Suprapubic skin (tissue), 4 donors: ENCODE measurements around the gene JRKL. TPM values are rescaled to one million over a fixed set of nuclear protein-coding genes. Genes with fewer than 3 reads are reported as not detected.

ENCODE experiments used
- DNase-seq, 2 donors: peaks; one replicate each; pipeline ENCODE4 v3.0.0-alpha.2; 2019; ENCODE audit warnings: low spot score in 2 of 2
- H3K27ac ChIP-seq: fragments of 200-600 bp; sonication (generic); one replicate; pipeline ENCODE4 v1.5.1; 2019
- H3K27me3 ChIP-seq: fragments of 200-600 bp; sonication (generic); one replicate; pipeline ENCODE4 v1.5.1; 2019
- H3K36me3 ChIP-seq: fragments of 200-600 bp; sonication (generic); one replicate; pipeline ENCODE4 v1.5.1; 2019
- H3K4me1 ChIP-seq: fragments of 200-600 bp; sonication (generic); one replicate; pipeline ENCODE4 v1.5.1; 2019
- H3K4me3 ChIP-seq: fragments of 200-600 bp; sonication (generic); one replicate; pipeline ENCODE4 v1.5.1; 2019; ENCODE audit warnings: mild to moderate bottlenecking
- H3K9me3 ChIP-seq: fragments of 200-600 bp; sonication (generic); one replicate; pipeline ENCODE4 v1.5.1; 2019
- CTCF ChIP-seq, 2 donors: fragments of 200-600 bp in 1 of 2; fragments of 450-650 bp in 1 of 2; sonication (generic) in 1 of 2; IDR thresholded peaks; one replicate each; pipeline ENCODE4 v1.5.1; 2016 to 2019; ENCODE audit warnings: antibody characterized with exemption in 2 of 2, mild to moderate bottlenecking in 1 of 2, moderate library complexity in 1 of 2
- EP300 ChIP-seq: sonication (generic); formaldehyde crosslinking; IDR thresholded peaks from one replicate; pipeline ENCODE4 v1.6.1; 2017; ENCODE audit warnings: antibody characterized with exemption
- POLR2A ChIP-seq, 2 donors: fragments of 450-650 bp; IDR thresholded peaks; one replicate each; pipeline ENCODE4 v1.6.1; 2017; ENCODE audit warnings: antibody characterized with exemption in 2 of 2, mild to moderate bottlenecking in 2 of 2, moderate library complexity in 2 of 2
- POLR2AphosphoS5 ChIP-seq, 3 donors: sonication (generic); formaldehyde crosslinking; IDR thresholded peaks; one replicate each; pipeline ENCODE4 v1.6.1; 2017; ENCODE audit warnings: antibody characterized with exemption in 3 of 3
- WGBS: methylation state at CpG from one replicate; pipeline ENCODE4 v1.1.5; 2018; 5-methylcytosine and 5-hydroxymethylcytosine counted together
- total RNA-seq, 4 donors: library from RNA; depleted of rRNA; stranded (reverse); fragments of >200 nt; gene quantifications; one replicate each; pipeline ENCODE4 v1.1.0, GENCODE V29; 2016

Gene JRKL
- total RNA-seq, 4 donors from 2014 or later, result 5.2 to 6.4 (median 5.9) TPM

- H3K4me3 ChIP-seq, result no peak overlapping the region
- TF ChIP-seq POLR2A (IDR thresholded peaks at IDR 0.05) (no peak), CTCF (IDR thresholded peaks at IDR 0.05) (no peak), POLR2AphosphoS5 (IDR thresholded peaks at IDR 0.05) (no peak), EP300 (no peak)
- no peak for DNase-seq
- no peaks in the 10 kb centered on the region for H3K4me1 ChIP-seq
- no peak overlapping the region for H3K27ac ChIP-seq
- H3K9me3 ChIP-seq, result no peaks in the 10 kb centered on the region
- WGBS, result 63% methylated on average over 1 of the region's 1 CpG
- no peaks in the 10 kb centered on the region for H3K27me3 ChIP-seq
- peaks cover 25% of the 10 kb centered on the region for H3K36me3 ChIP-seq
Measured at GRCh38 chr11:96365493-96365892, 24.3 kb upstream of the JRKL start.

GRCh38 chr11:96366024-96366423, 23.8 kb upstream of the JRKL start:
- no peak for DNase-seq
- Histone ChIP-seq H3K4me1 (no peaks in the 10 kb centered on the region), H3K27ac (no peak overlapping the region), H3K9me3 (no peaks in the 10 kb centered on the region), H3K4me3 (no peak overlapping the region), H3K36me3 (peaks cover 30% of the 10 kb centered on the region), H3K27me3 (no peaks in the 10 kb centered on the region)
- 97% methylated on average over 1 of the region's 1 CpG for WGBS
- TF ChIP-seq EP300, result no peak
- no peak for TF ChIP-seq POLR2AphosphoS5 (IDR thresholded peaks at IDR 0.05)
- no peak for TF ChIP-seq CTCF (IDR thresholded peaks at IDR 0.05)
- TF ChIP-seq POLR2A (IDR thresholded peaks at IDR 0.05), result no peak

DNA sequence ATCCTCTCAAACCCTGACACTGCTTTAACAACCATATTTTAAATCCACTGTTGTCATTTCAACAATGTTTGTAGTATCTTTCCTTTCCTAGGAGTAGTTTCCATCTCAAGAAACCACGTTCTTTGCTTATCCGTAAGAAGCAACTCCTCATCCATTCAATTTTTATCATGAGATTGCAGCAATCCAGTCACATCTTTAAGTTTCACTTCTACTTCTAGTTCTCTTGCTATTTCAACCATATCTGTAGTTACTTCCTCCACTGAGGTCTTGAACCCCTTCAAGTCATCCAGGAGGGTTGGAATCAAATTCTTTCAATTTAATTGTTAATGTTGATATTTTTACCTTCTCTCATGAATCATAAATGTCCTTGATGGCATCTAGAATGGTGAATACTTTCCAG, 22.5 kb upstream of the JRKL start:
- no peak overlapping the region for H3K27ac ChIP-seq
- no peaks in the 10 kb centered on the region for H3K27me3 ChIP-seq
- H3K4me1 ChIP-seq, result no peaks in the 10 kb centered on the region
- H3K36me3 ChIP-seq, result peaks cover 39% of the 10 kb centered on the region
- no peak for DNase-seq
- no peak for TF ChIP-seq CTCF (IDR thresholded peaks at IDR 0.05)
- no peak for TF ChIP-seq POLR2AphosphoS5 (IDR thresholded peaks at IDR 0.05)
- TF ChIP-seq POLR2A (IDR thresholded peaks at IDR 0.05), result no peak
- TF ChIP-seq EP300, result no peak
- WGBS, result 92% methylated on average over 2 of the region's 2 CpGs
- no peaks in the 10 kb centered on the region for H3K9me3 ChIP-seq
- H3K4me3 ChIP-seq, result no peak overlapping the region

DNA sequence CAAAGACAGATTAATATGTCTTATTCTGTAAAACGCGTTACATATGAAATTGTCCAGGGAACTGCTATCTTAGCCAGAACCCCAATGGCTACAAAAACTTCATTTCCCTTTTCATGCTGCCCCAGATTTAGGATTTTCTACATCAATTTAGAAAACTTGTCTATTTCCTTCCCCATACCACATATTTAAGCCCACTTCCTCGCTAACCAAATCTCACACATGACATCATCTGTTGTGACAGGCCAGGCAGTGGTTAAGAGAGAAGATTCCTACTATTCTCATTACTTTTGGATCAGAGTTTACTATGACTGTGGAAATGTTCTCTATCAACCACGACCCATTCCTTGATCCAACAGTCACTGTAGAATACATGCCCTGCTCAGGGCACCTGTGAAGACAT, 16.0 kb upstream of the JRKL start:
- no peak overlapping the region for H3K4me3 ChIP-seq
- 97% methylated on average over 4 of the region's 4 CpGs for WGBS
- TF ChIP-seq EP300 (no peak), CTCF (IDR thresholded peaks at IDR 0.05) (no peak), POLR2A (IDR thresholded peaks at IDR 0.05) (no peak), POLR2AphosphoS5 (IDR thresholded peaks at IDR 0.05) (no peak)
- no peaks in the 10 kb centered on the region for H3K9me3 ChIP-seq
- no peaks in the 10 kb centered on the region for H3K4me1 ChIP-seq
- no peaks in the 10 kb centered on the region for H3K27me3 ChIP-seq
- no peak for DNase-seq
- no peak overlapping the region for H3K27ac ChIP-seq
- peaks cover 22% of the 10 kb centered on the region for H3K36me3 ChIP-seq

GRCh38 chr11:96376796-96377195, 13.0 kb upstream of the JRKL start:
- no peaks in the 10 kb centered on the region for H3K4me1 ChIP-seq
- H3K36me3 ChIP-seq, result peaks cover 6% of the 10 kb centered on the region
- 92% methylated on average over 1 of the region's 1 CpG for WGBS
- no peak overlapping the region for H3K4me3 ChIP-seq
- TF ChIP-seq EP300 (no peak), POLR2AphosphoS5 (IDR thresholded peaks at IDR 0.05) (no peak), POLR2A (IDR thresholded peaks at IDR 0.05) (no peak), CTCF (IDR thresholded peaks at IDR 0.05) (no peak)
- DNase-seq, result no peak
- no peaks in the 10 kb centered on the region for H3K9me3 ChIP-seq
- H3K27ac ChIP-seq, result no peak overlapping the region
- H3K27me3 ChIP-seq, result no peaks in the 10 kb centered on the region
